GM12874 (cell line): ENCODE measurements around the gene ZNF853.

ENCODE experiments used
- CTCF ChIP-seq: IDR thresholded peaks from 2 replicates; pipeline ENCODE4 v1.5.1; 2011; ENCODE audit warnings: low read depth, mild to moderate bottlenecking, control low read depth, low read length, moderate library complexity; ENCODE audit not compliant: insufficient read depth

ZNF853 gene

GRCh38 chr7:6577369-6578113 lies 37.9 kb upstream of the ZNF853 start, which contains the start of gene ZDHHC4:
Gene ZDHHC4, plus strand, starts transcription at chr7:6577454. Its CDS starts 3,108 bp downstream, at chr7:6580562.
- no peak for TF ChIP-seq CTCF

GRCh38 chr7:6578114-6579084 lies 37.0 kb upstream of the ZNF853 start:
- no peak for TF ChIP-seq CTCF

- no peak for TF ChIP-seq CTCF
These were observed 36.0 kb upstream of the ZNF853 start for GRCh38 chr7:6579446-6579845.

GRCh38 chr7:6588566-6588965 lies 26.8 kb upstream of the ZNF853 start:
- TF ChIP-seq CTCF = no peak

- TF ChIP-seq CTCF = no peak
These were observed 26.1 kb upstream of the ZNF853 start for GRCh38 chr7:6589151-6589828.

- peak; percentile 76 for TF ChIP-seq CTCF
These were observed 25.4 kb upstream of the ZNF853 start, which contains the start of gene INTS15 for GRCh38 chr7:6589829-6590644. Gene INTS15, plus strand, starts transcription at chr7:6590021. Its CDS starts 263 bp downstream, at chr7:6590284.
